ENCODE measurements around the gene HAGH. TPM values are rescaled to one million over a fixed set of nuclear protein-coding genes. Genes with fewer than 3 reads are reported as not detected.

HAGH gene
- 59.3 and 85.5 TPM in 2 replicates for total RNA-seq

DNA sequence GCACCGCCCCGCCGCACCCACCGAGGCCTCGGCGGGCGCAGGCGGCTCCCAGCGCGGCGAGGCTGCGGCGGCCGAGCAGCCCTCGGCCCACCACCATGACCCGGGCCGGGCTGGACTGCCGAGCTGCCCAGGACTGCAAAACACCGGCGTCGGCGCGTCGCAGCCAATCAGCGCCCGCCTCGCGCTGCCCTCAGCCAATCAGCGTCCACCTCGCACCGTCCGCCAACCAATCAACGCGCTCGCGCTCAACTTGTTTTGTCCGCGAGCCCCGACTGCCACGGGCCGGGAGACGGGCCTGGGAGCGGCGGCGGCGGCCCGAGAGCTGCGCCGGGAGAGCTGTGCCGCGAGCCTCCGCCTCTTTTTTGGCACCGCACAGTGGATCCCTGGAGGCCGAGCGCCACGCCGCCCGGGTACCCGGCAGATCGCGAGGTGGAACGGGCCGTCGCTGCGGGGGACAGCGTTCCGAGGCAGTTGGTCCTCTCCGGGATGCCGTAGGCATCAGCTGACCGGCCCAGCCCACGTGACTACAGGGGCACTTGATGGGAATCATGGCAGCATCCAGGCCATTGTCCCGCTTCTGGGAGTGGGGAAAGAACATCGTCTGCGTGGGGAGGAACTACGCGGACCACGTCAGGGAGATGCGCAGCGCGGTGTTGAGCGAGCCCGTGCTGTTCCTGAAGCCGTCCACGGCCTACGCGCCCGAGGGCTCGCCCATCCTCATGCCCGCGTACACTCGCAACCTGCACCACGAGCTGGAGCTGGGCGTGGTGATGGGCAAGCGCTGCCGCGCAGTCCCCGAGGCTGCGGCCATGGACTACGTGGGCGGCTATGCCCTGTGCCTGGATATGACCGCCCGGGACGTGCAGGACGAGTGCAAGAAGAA, at the start of gene HAGH, which contains the start of gene FAHD1:
Gene HAGH, minus strand, starts transcription at position 135 of the 883 bp plus-strand sequence. Its CDS starts 38 bp downstream, at position 97.
Gene FAHD1, plus strand, starts transcription at position 516 of the 883 bp plus-strand sequence. Its CDS starts 33 bp downstream, at position 549.

GRCh38 chr16:1871974-1872635, 45.5 kb upstream of the HAGH start, which contains the start of gene MEIOB:
MEIOB (minus strand) TSS chr16:1872164; CDS start chr16:1868175, 3,989 bp downstream.

GRCh38 chr16:1793578-1794220, 32.9 kb downstream of the HAGH start, which contains the start of gene IGFALS:
IGFALS (minus strand) TSS chr16:1793705; CDS start chr16:1793652, 53 bp downstream.

GRCh38 chr16:1782408-1783264, 44.0 kb downstream of the HAGH start, which contains the start of the genes NUBP2 and SPSB3:
NUBP2 (plus strand) TSS chr16:1782960; CDS start chr16:1783021, 61 bp downstream.
SPSB3 (minus strand) TSS chr16:1782571; CDS start chr16:1781483, 1,088 bp downstream.

GRCh38 chr16:1772908-1773702, 53.5 kb downstream of the HAGH start, which contains the start of gene MRPS34:
MRPS34 (minus strand) TSS chr16:1773134; CDS start chr16:1773119, 15 bp downstream.

DNA sequence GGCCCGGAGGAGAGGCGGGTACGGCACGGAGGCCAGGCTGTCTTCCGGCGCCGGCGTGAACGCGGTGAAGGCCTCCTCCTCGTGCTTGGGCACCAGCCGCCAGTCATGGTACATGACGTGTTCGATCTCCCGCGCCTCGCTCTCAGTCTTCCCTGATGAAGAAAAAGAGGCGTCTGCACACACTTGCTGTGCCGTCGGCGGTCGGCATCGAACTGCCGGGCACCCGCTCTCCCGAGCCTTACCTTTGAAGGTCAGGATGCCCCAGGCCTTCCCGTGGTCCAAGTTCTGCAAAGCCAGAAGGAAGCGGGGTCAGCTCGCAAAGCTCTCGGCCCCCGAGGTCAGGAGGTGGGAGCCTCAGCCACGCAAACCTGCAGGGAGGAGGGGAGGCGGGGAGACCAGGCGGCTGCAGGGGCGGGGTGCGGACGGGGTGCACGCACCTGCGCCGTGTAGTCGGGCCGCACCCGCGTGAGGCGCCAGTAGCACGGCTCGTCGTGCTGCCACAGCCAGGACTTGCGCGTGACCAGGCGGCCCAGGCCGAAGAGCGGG, 54.2 kb downstream of the HAGH start, which contains the start of gene EME2:
Gene EME2, plus strand, starts transcription at position 449 of the 546 bp plus-strand sequence. CDS start 418 bp downstream, outside the sequence.

DNA sequence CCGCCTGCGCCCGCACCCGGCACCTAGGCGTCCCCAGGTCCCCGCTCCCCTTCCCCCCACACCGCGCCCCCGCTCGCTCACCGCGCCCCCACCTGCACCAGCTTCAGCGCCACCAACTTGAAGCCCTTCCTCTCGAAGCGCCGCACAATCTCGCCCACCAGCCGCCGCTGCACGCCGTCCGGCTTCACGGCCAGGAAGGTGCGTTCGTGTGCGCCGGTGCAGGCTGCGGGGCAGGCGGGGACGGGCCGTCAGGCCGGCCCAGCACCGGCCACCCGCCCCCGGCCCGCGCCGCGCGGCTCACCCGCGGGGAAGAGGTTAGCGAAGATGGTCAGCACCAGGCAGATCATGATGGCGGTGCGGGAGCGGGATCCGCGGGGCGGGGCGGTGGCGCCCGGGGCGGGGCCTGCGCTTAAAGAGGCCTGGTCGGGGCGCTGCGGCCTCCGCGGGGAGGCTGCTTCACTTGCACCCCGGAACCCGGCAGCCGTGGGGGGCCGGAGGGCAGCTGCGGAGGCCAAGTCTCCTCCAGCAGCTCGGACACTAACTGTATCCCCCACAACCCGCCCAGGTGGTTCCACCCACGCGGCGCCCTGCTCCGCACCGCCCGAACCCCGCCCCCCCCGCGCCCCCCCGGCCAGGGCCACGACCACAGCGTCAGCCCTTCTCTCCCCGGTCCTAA, 55.3 kb downstream of the HAGH start, which contains the start of gene NME3:
Gene NME3, minus strand, starts transcription at position 356 of the 676 bp plus-strand sequence. Its CDS starts 9 bp downstream, at position 347.

Other genes with a start within 250 kb of the HAGH start
- gene IFT140, start 214.8 kb downstream of the HAGH start, total RNA-seq = 23.6 and 27.0 TPM in 2 replicates
- gene CRAMP1, start 214.5 kb downstream of the HAGH start, total RNA-seq = 4.6 and 6.6 TPM in 2 replicates
- gene JPT2, start 148.5 kb downstream of the HAGH start, total RNA-seq = 22.6 and 24.3 TPM in 2 replicates
- gene MAPK8IP3, start 120.6 kb downstream of the HAGH start, total RNA-seq = 39.2 and 40.2 TPM in 2 replicates
- 35.4 and 48.1 TPM in 2 replicates for gene NME3, start 55.3 kb downstream of the HAGH start, total RNA-seq
- 8.1 and 9.5 TPM in 2 replicates for gene EME2, start 54.0 kb downstream of the HAGH start, total RNA-seq
- gene MRPS34, start 53.7 kb downstream of the HAGH start, total RNA-seq = 68.1 and 79.9 TPM in 2 replicates
- 24.2 and 25.4 TPM in 2 replicates for gene SPSB3, start 44.3 kb downstream of the HAGH start, total RNA-seq
- gene NUBP2, start 43.9 kb downstream of the HAGH start, total RNA-seq = 45.8 and 63.5 TPM in 2 replicates
- gene IGFALS, start 33.1 kb downstream of the HAGH start, total RNA-seq = under 0.01 and 0.06 TPM in 2 replicates
- gene FAHD1, start 381 bp upstream of the HAGH start, total RNA-seq = 47.1 and 74.9 TPM in 2 replicates
- gene MEIOB, start 45.3 kb upstream of the HAGH start, total RNA-seq = not detected in 2 replicates
- not detected in 2 replicates for gene HS3ST6, start 91.6 kb upstream of the HAGH start, total RNA-seq
- 6.3 and 6.4 TPM in 2 replicates for gene MSRB1, start 116.4 kb upstream of the HAGH start, total RNA-seq
- gene RPL3L, start 127.9 kb upstream of the HAGH start, total RNA-seq = not detected in 2 replicates
- 259 and 267 TPM in 2 replicates for gene NDUFB10, start 132.7 kb upstream of the HAGH start, total RNA-seq
- gene RPS2, start 138.0 kb upstream of the HAGH start, total RNA-seq = 1,947 and 2,136 TPM in 2 replicates
- gene RNF151, start 140.0 kb upstream of the HAGH start, total RNA-seq = not detected in 2 replicates
- gene TBL3, start 145.2 kb upstream of the HAGH start, total RNA-seq = 29.7 and 32.4 TPM in 2 replicates
- 0.12 and 0.13 TPM in 2 replicates for gene NOXO1, start 154.6 kb upstream of the HAGH start, total RNA-seq
- gene GFER, start 157.4 kb upstream of the HAGH start, total RNA-seq = 9.9 and 11.2 TPM in 2 replicates
- 0.66 and 0.99 TPM in 2 replicates for gene SYNGR3, start 163.1 kb upstream of the HAGH start, total RNA-seq
- gene ZNF598, start 183.0 kb upstream of the HAGH start, total RNA-seq = 9.6 and 12.3 TPM in 2 replicates
- 0.06 and 0.13 TPM in 2 replicates for gene NPW, start 193.0 kb upstream of the HAGH start, total RNA-seq
- 98.1 and 182 TPM in 2 replicates for gene NHERF2, start 200.1 kb upstream of the HAGH start, total RNA-seq
- gene NTHL1, start 221.0 kb upstream of the HAGH start, total RNA-seq = 40.6 and 59.2 TPM in 2 replicates
- gene TSC2, start 221.2 kb upstream of the HAGH start, total RNA-seq = 44.3 and 53.0 TPM in 2 replicates

Data from aortic smooth muscle cell (primary cell).